Common myeloid progenitor, CD34-positive (primary cell): Measurements from ENCODE around the gene ID2.

Experiments used
- CTCF ChIA-PET: fragments of 350-600 bp; sonication (Branson Sonifier 250); formaldehyde crosslinking; loops from one replicate; lab custom pipeline; 2021; ENCODE audit warnings: antibody characterized with exemption; lab: Charles Lee
- POLR2A ChIA-PET: fragments of 350-600 bp; sonication (Branson Sonifier 250); formaldehyde crosslinking; loops from one replicate; lab custom pipeline; 2021; ENCODE audit warnings: antibody characterized with exemption; lab: Charles Lee
- DNase-seq, 3 donors: peaks; one replicate each; pipeline versions ENCODE4 v3.0.0 to v3.0.0-alpha.2; 2013
- H3K27ac ChIP-seq, 2 experiments: 1 replicate in 1 of 2; 2 replicates in 1 of 2; pipeline ENCODE4 v1.7.0; 2013; ENCODE audit warnings: inconsistent platforms in 2 of 2, low read length in 2 of 2, mild to moderate bottlenecking in 2 of 2, low read depth in 1 of 2, moderate library complexity in 1 of 2; ENCODE audit not compliant: severe bottlenecking in 2 of 2, insufficient read depth in 1 of 2, poor library complexity in 1 of 2
- H3K27me3 ChIP-seq, 5 experiments: replicated peaks in 2 of 5; 1 replicate in 3 of 5; 2 replicates in 2 of 5; pipeline versions ENCODE4 v1.6.1 to v1.7.0; 2013; ENCODE audit warnings: low read length in 4 of 5, mild to moderate bottlenecking in 2 of 5, moderate library complexity in 2 of 5, inconsistent platforms in 1 of 5; ENCODE audit not compliant: insufficient read depth in 5 of 5, control insufficient read depth in 4 of 5
- H3K36me3 ChIP-seq, 4 experiments: 1 replicate in 2 of 4; 2 replicates in 2 of 4; pipeline versions ENCODE4 v1.6.1 to v1.7.0; 2013; ENCODE audit warnings: low read length in 3 of 4, control low read depth in 1 of 4, mild to moderate bottlenecking in 1 of 4; ENCODE audit not compliant: control insufficient read depth in 4 of 4, insufficient read depth in 4 of 4
- H3K4me1 ChIP-seq, 4 experiments: 1 replicate in 3 of 4; 2 replicates in 1 of 4; pipeline versions ENCODE4 v1.6.1 to v1.7.1; 2013; ENCODE audit warnings: low read length in 3 of 4, mild to moderate bottlenecking in 3 of 4, control low read depth in 1 of 4, inconsistent platforms in 1 of 4, moderate library complexity in 1 of 4; ENCODE audit not compliant: control insufficient read depth in 4 of 4, insufficient read depth in 4 of 4; ENCODE audit errors: control extremely low read depth in 1 of 4
- H3K4me3 ChIP-seq, 7 experiments: 1 replicate in 4 of 7; 2 replicates in 3 of 7; pipeline versions ENCODE4 v1.5.1 to v1.7.0; 2013; ENCODE audit warnings: mild to moderate bottlenecking in 7 of 7, low read length in 6 of 7, moderate library complexity in 6 of 7, inconsistent platforms in 2 of 7, low read depth in 2 of 7, control low read depth in 1 of 7; ENCODE audit not compliant: insufficient read depth in 4 of 7, control insufficient read depth in 1 of 7; ENCODE audit errors: extremely low read depth in 1 of 7
- H3K9me3 ChIP-seq, 5 experiments: 1 replicate in 4 of 5; 2 replicates in 1 of 5; pipeline versions ENCODE4 v1.6.1 to v1.7.1; 2013; ENCODE audit warnings: low read length in 4 of 5, mild to moderate bottlenecking in 2 of 5, inconsistent platforms in 1 of 5, low read depth in 1 of 5, moderate library complexity in 1 of 5; ENCODE audit not compliant: control insufficient read depth in 4 of 5, insufficient read depth in 2 of 5; ENCODE audit errors: control extremely low read depth in 1 of 5
- WGBS: methylation state at CpG from one replicate; pipeline ENCODE4 v1.1.5; 2013; ENCODE audit not compliant: insufficient coverage; 5-methylcytosine and 5-hydroxymethylcytosine counted together

The ID2 gene

GRCh38 chr2:8697190-8697589, 15.3 kb downstream of the ID2 start:
- no peaks in the 10 kb centered on the region for H3K36me3 ChIP-seq
- no peak overlapping the region for H3K4me3 ChIP-seq
- POLR2A ChIA-PET, result no interaction called here
- peaks cover 0 to 9% (median 0%) of the 10 kb centered on the region in 5 experiments for H3K9me3 ChIP-seq
- DNase-seq, result no peak
- H3K27ac ChIP-seq, result no peak overlapping the region
- CTCF ChIA-PET, result interaction anchor here (1.5 kb wide), 1 partner anchor 10 kb away, joined by 3 read pairs; no protein-coding TSS in a partner anchor
- 100% methylated on average over 3 of the region's 5 CpGs for WGBS
- peaks cover 2 to 10% (median 7%) of the 10 kb centered on the region in 4 experiments for H3K4me1 ChIP-seq
- H3K27me3 ChIP-seq, result peaks cover 0 to 9% (median 0%) of the 10 kb centered on the region in 5 experiments

- no peaks in the 10 kb centered on the region for H3K4me1 ChIP-seq
- peaks cover 0 to 9% (median 0%) of the 10 kb centered on the region in 5 experiments for H3K9me3 ChIP-seq
- ChIA-PET POLR2A (no interaction called here), CTCF (no interaction called here)
- 98% methylated on average over 6 of the region's 7 CpGs for WGBS
- no peak for DNase-seq
- H3K36me3 ChIP-seq, result no peaks in the 10 kb centered on the region
- H3K4me3 ChIP-seq, result no peak overlapping the region
- no peaks in the 10 kb centered on the region for H3K27me3 ChIP-seq
- no peak overlapping the region for H3K27ac ChIP-seq
These were observed 18.0 kb downstream of the ID2 start for GRCh38 chr2:8699839-8700238.

- Histone ChIP-seq H3K27ac (no peak overlapping the region), H3K27me3 (no peaks in the 10 kb centered on the region), H3K4me3 (no peak overlapping the region), H3K36me3 (no peaks in the 10 kb centered on the region), H3K9me3 (peaks cover 0 to 9% (median 0%) of the 10 kb centered on the region in 5 experiments), H3K4me1 (no peaks in the 10 kb centered on the region)
- POLR2A ChIA-PET, result interaction anchor here (0.7 kb wide), 1 partner anchor 1250 kb away, joined by 3 read pairs; no protein-coding TSS in a partner anchor
- WGBS, result 95% methylated on average over 12 of the region's 16 CpGs
- DNase-seq, result no peak
- CTCF ChIA-PET, result interaction anchor here (1.2 kb wide), 1 partner anchor 9 kb away, joined by 3 read pairs; no protein-coding TSS in a partner anchor
These were observed 20.0 kb downstream of the ID2 start for GRCh38 chr2:8701681-8702379.

GRCh38 chr2:8704906-8705305, 23.1 kb downstream of the ID2 start:
- Histone ChIP-seq H3K9me3 (peaks cover 0 to 2% (median 0%) of the 10 kb centered on the region in 5 experiments), H3K4me1 (no peaks in the 10 kb centered on the region), H3K27ac (no peak overlapping the region), H3K27me3 (no peaks in the 10 kb centered on the region), H3K36me3 (no peaks in the 10 kb centered on the region), H3K4me3 (no peak overlapping the region)
- POLR2A ChIA-PET, result no interaction called here
- CTCF ChIA-PET, result no interaction called here
- WGBS, result 90% methylated on average over 2 of the region's 3 CpGs
- no peak for DNase-seq

GRCh38 chr2:8709611-8710010, 27.8 kb downstream of the ID2 start:
- 90% methylated on average over 14 of the region's 14 CpGs for WGBS
- Histone ChIP-seq H3K4me1 (no peaks in the 10 kb centered on the region), H3K27ac (no peak overlapping the region), H3K27me3 (no peaks in the 10 kb centered on the region), H3K9me3 (peaks cover 0 to 2% (median 0%) of the 10 kb centered on the region in 5 experiments), H3K4me3 (no peak overlapping the region), H3K36me3 (no peaks in the 10 kb centered on the region)
- ChIA-PET POLR2A (no interaction called here), CTCF (no interaction called here)
- no peak for DNase-seq

GRCh38 chr2:8710951-8711350, 29.1 kb downstream of the ID2 start:
- Histone ChIP-seq H3K36me3 (no peaks in the 10 kb centered on the region), H3K27me3 (no peaks in the 10 kb centered on the region), H3K4me1 (no peaks in the 10 kb centered on the region), H3K4me3 (no peak overlapping the region), H3K27ac (no peak overlapping the region), H3K9me3 (peaks cover 0 to 6% (median under 1%) of the 10 kb centered on the region in 5 experiments)
- no peak for DNase-seq
- ChIA-PET POLR2A (no interaction called here), CTCF (no interaction called here)
- 93% methylated on average over 3 of the region's 3 CpGs for WGBS

GRCh38 chr2:8714283-8714682, 32.4 kb downstream of the ID2 start:
- H3K36me3 ChIP-seq, result no peaks in the 10 kb centered on the region
- WGBS, result 95% methylated on average over 7 of the region's 7 CpGs
- no peaks in the 10 kb centered on the region for H3K27me3 ChIP-seq
- H3K27ac ChIP-seq, result no peak overlapping the region
- H3K9me3 ChIP-seq, result peaks cover 0 to 4% (median 3%) of the 10 kb centered on the region in 5 experiments
- H3K4me1 ChIP-seq, result no peaks in the 10 kb centered on the region
- H3K4me3 ChIP-seq, result no peak overlapping the region
- no peak for DNase-seq
- ChIA-PET POLR2A (no interaction called here), CTCF (no interaction called here)
